GM18526 (cell line): Measurements from ENCODE around the gene SMIM24.

ENCODE experiments used
- POLR2A ChIP-seq: IDR thresholded peaks from 3 replicates; pipeline ENCODE4 v1.6.1; 2011; ENCODE audit not compliant: insufficient read length; ENCODE audit errors: extremely low read depth

The SMIM24 gene

DNA sequence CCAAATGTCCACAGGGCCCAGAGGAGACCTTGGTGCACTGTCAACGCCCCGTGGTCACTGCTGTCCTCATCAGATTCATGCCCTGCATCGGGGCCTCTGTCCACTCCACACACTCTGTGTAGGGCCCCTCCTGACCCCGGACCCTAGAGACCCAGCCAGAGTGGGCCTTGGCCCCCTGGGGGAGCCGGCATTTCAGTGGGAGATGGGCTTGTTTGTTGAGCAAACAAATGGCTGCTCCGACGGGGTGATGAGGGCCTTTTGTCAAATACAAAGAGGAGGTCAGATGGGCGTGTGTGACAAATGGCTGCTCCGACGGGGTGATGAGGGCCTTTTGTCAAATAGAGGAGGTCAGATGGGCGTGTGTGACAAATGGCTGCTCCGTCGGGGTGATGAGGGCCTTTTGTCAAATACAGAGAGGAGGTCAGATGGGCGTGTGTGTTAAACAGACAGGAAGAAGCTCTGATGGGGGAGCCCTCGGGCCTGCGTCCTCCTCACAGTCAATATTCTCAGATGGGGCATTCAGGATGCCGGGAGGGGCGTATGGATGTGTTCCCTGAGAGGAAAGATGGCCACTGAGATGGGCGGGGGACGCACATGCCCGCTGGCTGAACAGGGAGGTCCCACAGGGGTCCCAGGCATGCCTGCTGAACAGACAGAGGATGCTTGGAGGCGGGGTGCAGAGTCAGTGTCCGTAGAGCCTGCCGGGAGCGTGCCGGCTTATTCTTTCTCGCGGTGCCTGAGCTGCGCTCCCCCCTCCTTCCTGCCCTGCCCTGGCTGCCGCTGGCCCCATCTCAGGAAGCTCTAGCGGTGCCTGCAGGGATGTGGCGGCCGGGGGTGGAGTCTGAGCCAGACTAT is 36.3 kb downstream of the SMIM24 start:
- TF ChIP-seq POLR2A: no peak

DNA sequence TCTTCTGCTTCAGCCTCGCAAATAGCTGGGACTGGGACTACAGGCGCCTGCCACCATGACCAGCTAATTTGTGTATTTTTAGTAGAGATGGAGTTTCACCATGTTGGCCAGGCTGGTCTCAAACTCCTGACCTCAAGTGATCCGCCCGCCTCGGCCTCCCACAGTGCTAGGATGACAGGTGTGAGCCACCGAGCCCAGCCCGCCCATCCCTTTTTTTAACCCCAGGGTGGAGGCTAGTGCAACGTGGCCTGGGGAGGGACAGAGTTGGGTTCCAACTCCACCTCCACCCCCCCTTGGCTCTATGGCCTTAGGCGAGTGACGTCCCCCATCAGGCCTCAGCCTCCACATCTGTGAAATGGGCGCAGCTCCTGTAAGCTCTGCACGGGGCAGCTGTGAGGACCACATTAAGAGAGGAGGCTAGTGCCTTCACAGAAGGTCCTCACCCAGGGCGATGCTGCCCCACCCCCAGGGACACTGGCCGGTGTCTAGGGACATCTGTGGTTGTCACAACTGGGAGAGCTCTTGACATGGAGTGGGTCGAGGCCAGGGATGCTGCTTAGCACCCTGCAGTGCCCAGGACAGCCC is 37.7 kb downstream of the SMIM24 start:
- no peak for TF ChIP-seq POLR2A

DNA sequence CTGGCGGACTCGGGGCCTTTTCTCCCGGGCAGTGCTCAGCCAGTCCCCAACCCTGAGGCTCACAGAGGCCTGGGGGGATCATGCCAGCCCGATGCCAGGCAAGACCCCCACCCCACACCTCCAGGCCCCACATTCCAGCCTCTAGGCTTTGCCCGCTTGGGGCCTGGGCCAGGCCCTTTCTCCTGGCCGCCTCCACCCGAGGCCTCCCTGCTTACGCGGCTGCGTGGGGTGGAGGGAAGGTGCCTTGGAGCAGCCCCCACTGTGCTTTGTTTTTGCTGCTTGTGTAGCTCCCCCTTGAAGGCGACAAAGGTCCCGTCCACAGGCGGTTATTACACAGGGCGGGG is 38.4 kb downstream of the SMIM24 start:
- TF ChIP-seq POLR2A: no peak

DNA sequence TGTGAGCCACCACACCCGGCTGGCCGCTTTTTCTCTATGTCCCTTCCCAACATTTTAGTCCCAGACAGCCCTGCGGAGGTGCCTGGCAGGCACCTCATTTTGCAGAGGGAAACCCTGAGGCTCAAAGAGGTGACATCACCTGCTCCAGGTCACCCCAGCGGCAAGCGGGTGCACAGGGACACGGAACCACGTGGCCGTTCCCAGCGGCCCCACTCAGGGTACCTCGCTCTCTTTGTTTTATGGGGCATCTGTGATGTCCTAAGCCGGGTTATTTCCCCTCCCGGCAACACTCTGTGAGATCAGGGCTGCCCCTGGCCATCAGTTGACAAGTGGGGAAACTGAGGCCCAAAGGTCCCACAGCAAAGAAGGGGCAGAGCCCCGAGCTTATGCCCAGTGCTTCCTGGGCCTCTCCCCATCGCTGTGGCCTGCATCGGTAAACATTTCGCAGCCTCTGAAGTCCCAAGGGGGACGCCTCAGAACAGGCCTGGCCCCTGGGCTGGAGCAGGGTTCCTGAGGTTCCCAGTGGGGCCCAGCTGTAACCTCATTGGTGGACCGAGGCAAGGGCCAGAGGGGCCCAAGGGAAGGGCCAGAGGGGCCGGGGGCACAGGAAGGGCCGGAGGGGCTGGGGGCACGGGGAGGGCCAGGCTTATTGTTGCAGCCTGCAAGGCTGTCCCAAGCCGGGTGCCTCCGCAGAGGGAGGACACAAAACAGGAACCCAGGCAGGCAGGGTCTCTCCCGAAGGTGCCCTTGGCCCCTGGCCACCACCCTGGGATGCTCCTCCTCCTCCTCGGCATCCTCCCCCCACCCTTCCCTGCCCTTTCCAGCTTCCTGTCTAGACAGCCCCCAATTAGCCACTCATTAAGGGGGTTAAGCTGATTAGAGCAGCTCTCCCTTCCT is 39.0 kb downstream of the SMIM24 start:
- no peak for TF ChIP-seq POLR2A

DNA sequence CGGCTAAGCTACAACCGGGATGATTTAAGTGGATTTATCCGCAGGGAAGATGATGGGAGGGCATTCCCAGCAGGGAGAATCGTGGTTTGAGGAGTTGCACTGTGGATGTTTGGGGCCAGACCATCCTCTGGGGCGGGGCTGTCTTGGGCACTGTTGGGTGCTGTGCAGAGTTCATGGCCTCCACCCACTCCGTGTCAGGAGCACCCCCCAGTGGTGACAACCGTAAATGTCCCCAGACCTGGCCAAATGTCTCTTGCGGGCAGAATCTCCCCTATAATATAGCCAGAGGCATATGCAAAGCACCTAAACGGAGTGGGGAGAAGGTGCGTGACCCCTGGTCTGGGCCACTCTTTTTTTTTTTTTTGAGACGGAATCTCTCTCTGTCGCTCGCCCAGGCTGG is 40.2 kb downstream of the SMIM24 start:
- TF ChIP-seq POLR2A: no peak

DNA sequence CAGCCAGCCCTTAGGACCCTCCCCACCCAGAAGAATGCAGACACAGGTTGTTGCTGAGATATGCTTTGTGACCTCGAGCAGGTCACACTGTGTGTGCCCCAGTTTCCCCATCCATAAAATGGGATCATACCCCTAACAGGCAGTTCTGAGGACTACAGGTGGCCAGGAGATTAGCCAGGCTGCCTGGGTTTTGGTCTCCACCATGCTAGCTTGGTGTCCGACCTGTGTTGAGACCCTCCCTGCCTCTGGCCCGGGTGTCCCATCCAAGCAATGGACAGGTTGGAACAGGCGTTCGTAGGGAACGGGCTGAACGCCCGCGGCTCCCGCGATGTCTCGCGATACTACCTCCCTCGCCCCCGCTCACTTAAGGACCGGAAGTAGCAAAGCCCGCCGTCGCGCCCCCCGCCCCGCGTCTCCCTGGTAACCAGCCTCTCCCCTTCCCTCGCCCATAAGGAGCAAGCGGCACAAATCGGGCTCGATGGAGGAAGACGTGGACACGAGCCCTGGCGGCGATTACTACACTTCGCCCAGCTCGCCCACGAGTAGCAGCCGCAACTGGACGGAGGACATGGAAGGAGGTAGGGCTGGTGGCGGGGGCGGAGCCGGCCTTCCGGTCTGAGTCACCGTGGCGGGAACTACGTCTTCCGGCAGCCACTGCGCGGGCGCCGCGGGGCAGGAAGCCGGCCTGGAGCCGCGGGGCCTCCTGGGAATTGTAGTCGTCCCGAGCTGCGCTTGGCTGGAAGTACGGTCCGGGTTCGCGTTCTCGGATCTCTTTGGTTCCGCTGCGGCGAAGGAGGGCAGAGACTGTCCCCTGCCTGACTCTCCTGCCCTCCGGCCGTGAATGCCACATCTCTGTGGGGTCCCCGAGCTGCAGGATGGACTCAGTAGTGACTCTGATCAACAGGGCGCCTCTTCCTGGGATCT is 45.4 kb downstream of the SMIM24 start:
- peak; percentile 77 for TF ChIP-seq POLR2A

DNA sequence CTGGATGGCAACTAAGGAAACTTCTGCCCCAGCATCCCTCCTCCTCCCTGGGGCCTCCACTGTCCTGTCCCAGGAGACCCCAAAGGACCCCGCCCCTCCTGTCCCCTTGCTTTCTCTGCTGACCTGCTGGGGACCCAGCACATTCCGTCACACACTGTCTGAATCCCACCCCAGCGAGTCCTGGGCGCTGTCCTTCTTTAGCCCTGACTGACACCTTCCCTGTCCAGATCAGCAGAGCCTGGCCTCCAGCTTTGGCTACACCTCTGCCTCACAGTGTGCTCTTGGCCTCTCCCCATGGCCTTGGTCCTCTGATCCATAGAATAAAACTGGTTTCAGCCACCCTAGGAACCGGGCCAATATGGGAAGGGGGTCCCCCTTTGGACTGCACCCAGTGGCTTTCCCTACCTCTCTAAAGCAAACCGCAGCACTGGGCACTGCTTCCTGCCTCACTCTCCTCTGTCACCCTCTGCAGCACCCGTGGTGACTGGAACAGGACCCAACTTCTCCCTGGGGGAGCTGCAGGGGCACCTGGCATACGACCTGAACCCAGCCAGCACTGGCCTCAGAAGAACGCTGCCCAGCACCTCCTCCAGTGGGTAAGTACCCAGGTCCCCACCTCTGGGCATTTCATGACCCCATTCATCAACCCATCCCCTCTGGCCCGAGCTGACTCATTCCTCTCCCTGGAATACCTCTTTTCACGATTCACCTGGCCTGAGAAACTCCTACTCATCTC is 46.4 kb downstream of the SMIM24 start:
- TF ChIP-seq POLR2A: no peak

DNA sequence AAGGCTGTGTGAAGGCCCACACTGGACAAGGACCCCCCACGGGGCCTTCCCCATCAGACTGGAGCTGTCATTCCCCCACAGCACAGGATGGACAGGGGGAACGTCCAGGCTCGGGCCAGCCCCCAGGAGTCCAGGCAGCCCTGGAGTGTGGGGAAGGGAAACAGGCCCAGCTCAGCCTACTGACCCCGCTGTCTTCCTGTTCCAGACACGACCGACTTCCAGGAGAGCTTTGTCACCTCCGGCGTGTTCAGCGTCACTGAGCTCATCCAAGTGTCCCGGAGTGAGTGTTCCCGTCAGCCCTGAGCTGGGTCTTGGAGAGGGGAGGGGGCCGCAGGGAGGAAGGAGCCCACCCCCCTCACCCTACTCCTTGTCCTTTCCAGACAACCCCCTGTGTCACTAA is 47.0 kb downstream of the SMIM24 start:
- no peak for TF ChIP-seq POLR2A

DNA sequence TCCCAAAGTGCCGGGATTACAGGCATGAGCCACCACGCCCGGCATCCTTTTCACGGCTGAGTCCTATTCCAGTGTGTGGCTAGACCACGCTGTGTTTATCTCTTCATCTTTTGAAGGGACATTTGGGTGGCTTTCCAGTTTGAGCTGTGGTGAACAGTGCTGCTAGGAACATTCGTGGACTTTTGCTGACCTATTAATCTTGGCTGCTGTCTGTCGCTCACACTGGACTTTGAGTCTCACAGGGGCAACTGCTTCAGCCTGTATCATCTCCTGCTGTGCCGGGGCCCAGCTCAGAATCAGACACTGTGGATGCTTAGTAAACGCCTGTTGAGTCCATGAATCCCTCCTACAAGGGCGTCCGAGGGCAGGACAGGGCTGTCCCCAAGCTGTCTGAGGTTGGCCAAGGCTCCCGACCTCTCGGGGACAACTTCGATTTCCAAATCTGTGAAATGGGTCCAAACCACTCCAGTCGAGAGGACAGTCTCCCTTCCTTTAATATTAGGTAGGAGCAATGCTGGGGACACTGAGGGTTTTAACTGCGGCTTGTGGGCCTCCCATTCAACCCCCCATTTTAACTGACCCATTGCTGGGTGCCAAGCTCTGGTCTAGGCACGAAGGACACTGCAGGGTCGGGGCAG is 48.4 kb downstream of the SMIM24 start:
- no peak for TF ChIP-seq POLR2A

DNA sequence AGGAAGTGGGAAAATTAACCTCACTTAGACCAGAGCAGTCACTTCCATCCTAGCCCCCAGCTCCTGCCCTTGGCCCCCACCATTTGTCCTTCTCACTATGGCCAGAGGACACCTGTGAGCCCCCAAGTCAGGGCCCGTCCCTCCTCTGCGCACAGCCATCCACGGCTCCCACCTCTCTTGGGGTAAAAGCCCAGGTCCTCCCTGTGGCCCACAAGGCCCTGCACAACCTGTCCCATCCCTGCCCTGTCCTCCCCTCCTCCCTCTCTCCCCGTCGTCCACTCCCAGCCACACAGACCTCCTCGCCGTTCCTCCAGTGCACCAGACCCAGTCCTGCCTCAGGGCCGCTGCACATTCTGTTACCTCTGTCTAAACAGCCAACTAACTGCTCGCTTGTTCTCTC is 53.9 kb downstream of the SMIM24 start:
- no peak for TF ChIP-seq POLR2A
